Lower lobe of right lung (tissue), 2 donors: ENCODE data around the gene SIAH1. TPM values are rescaled to one million over a fixed set of nuclear protein-coding genes. Genes with fewer than 3 reads are reported as not detected.

Source experiments
- ATAC-seq, 2 donors: fragments of 200-7000 bp; cut with Tn5 transposase; one replicate each; pipeline ENCODE4 v1.9.1; 2020 to 2022; ENCODE audit warnings: mild to moderate bottlenecking in 2 of 2, moderate library complexity in 2 of 2
- DNase-seq: peaks from one replicate; pipeline ENCODE4 v3.0.0-alpha.2; 2020
- H3K27ac ChIP-seq: fragments of 200-600 bp; one replicate; pipeline ENCODE4 v1.8.0; 2022
- H3K27me3 ChIP-seq: fragments of 200-600 bp; one replicate; pipeline ENCODE4 v1.8.0; 2022; ENCODE audit warnings: low read depth
- H3K36me3 ChIP-seq: fragments of 200-600 bp; one replicate; pipeline ENCODE4 v1.8.0; 2022; ENCODE audit warnings: mild to moderate bottlenecking
- H3K4me1 ChIP-seq: fragments of 200-600 bp; one replicate; pipeline ENCODE4 v1.8.0; 2022
- H3K4me3 ChIP-seq: fragments of 200-600 bp; one replicate; pipeline ENCODE4 v1.8.0; 2022; ENCODE audit warnings: mild to moderate bottlenecking
- H3K9me3 ChIP-seq: fragments of 200-600 bp; one replicate; pipeline ENCODE4 v1.8.0; 2022
- CTCF ChIP-seq: fragments of 200-600 bp; IDR thresholded peaks from one replicate; pipeline ENCODE4 v1.8.0; 2022; ENCODE audit warnings: antibody characterized with exemption, mild to moderate bottlenecking
- intact Hi-C: fragments of 100-400 bp; cut with DNase I; formaldehyde crosslinking; loops from one replicate; pipeline ENCODE4 v1.11.0; 2022
- total RNA-seq: library from RNA; stranded (reverse); fragmentation: NEBNext Ultra II Directional; extraction: Animal tissue kit (Norgen Biotek cat#: 25700); gene quantifications from one replicate; pipeline ENCODE4 v1.2.1, GENCODE V29; 2021
- donor health status: DM: no; HTN: yes; CAD: no; lungs with severe emphysema.

The SIAH1 gene
- total RNA-seq, 1 donor from 2014 or later = 24.4 TPM

- ATAC-seq (peak; percentile 71 to 77), DNase-seq (no peak)
- Histone ChIP-seq H3K9me3 (no peaks in the 10 kb centered on the region), H3K36me3 (peaks cover 9% of the 10 kb centered on the region), H3K4me1 (peaks cover 59% of the 10 kb centered on the region), H3K27me3 (no peaks in the 10 kb centered on the region), H3K4me3 (peak overlapping the region; percentile 62), H3K27ac (peak overlapping the region; percentile 87)
- TF ChIP-seq CTCF = no peak
- intact Hi-C loops = no loop called here
Observed at GRCh38 chr16:48366165-48367093, 18.8 kb downstream of the SIAH1 start.

- ATAC-seq (peak; percentile 99 to 100), DNase-seq (peak; percentile 95)
- peak; percentile 33 for TF ChIP-seq CTCF
- Histone ChIP-seq H3K27ac (peak overlapping the region; percentile 87), H3K4me3 (peak overlapping the region; percentile 62), H3K9me3 (no peaks in the 10 kb centered on the region), H3K36me3 (peaks cover 12% of the 10 kb centered on the region), H3K27me3 (no peaks in the 10 kb centered on the region), H3K4me1 (peaks cover 56% of the 10 kb centered on the region)
- intact Hi-C loops = no loop called here
Observed at GRCh38 chr16:48365601-48366164, 19.5 kb downstream of the SIAH1 start.

GRCh38 chr16:48365025-48365600, 20.1 kb downstream of the SIAH1 start:
- peaks cover 12% of the 10 kb centered on the region for H3K36me3 ChIP-seq
- peak overlapping the region; percentile 87 for H3K27ac ChIP-seq
- peaks cover 53% of the 10 kb centered on the region for H3K4me1 ChIP-seq
- DNase-seq = no peak
- TF ChIP-seq CTCF = no peak
- intact Hi-C loops = no loop called here
- peak overlapping the region; percentile 62 for H3K4me3 ChIP-seq
- ATAC-seq = peak; percentile 33 to 45
- H3K27me3 ChIP-seq = no peaks in the 10 kb centered on the region
- H3K9me3 ChIP-seq = no peaks in the 10 kb centered on the region

GRCh38 chr16:48361540-48362144, 23.6 kb downstream of the SIAH1 start:
- TF ChIP-seq CTCF = no peak
- Histone ChIP-seq H3K4me3 (no peak overlapping the region), H3K9me3 (no peaks in the 10 kb centered on the region), H3K4me1 (peaks cover 26% of the 10 kb centered on the region), H3K27ac (peak overlapping the region; percentile 8), H3K36me3 (peaks cover 25% of the 10 kb centered on the region), H3K27me3 (no peaks in the 10 kb centered on the region)
- intact Hi-C loops = no loop called here
- DNase-seq (no peak), ATAC-seq (no peak)

- Histone ChIP-seq H3K4me1 (peaks cover 22% of the 10 kb centered on the region), H3K36me3 (peaks cover 28% of the 10 kb centered on the region), H3K9me3 (no peaks in the 10 kb centered on the region), H3K27ac (no peak overlapping the region), H3K4me3 (no peak overlapping the region), H3K27me3 (no peaks in the 10 kb centered on the region)
- DNase-seq = no peak
- ATAC-seq = no peak
- intact Hi-C loops = no loop called here
- TF ChIP-seq CTCF = no peak
Observed at GRCh38 chr16:48361012-48361411, 24.2 kb downstream of the SIAH1 start.
